Vagina (tissue), 2 donors: Measurements from ENCODE around the gene KIF16B. TPM values are rescaled to one million over a fixed set of nuclear protein-coding genes. Genes with fewer than 3 reads are reported as not detected.

Experiments
- DNase-seq, 2 donors: peaks; one replicate each; pipeline ENCODE4 v3.0.0-alpha.2; 2017; ENCODE audit errors: extremely low spot score in 2 of 2
- H3K27ac ChIP-seq: fragments of 200-600 bp; sonication (generic); one replicate; pipeline ENCODE4 v1.5.1; 2019
- H3K27me3 ChIP-seq: fragments of 200-600 bp; sonication (generic); one replicate; pipeline ENCODE4 v1.5.1; 2019
- H3K36me3 ChIP-seq, 2 donors: fragments of 200-600 bp; sonication (generic); one replicate each; pipeline ENCODE4 v1.5.1; 2017 to 2019
- H3K4me1 ChIP-seq: fragments of 200-600 bp; sonication (generic); one replicate; pipeline ENCODE4 v1.5.1; 2019
- H3K4me3 ChIP-seq, 2 donors: fragments of 200-600 bp; sonication (generic); 1 replicate in 1 of 2; 2 replicates in 1 of 2; pipeline ENCODE4 v1.5.1; 2016 to 2019
- H3K9me3 ChIP-seq: fragments of 200-600 bp; sonication (generic); one replicate; pipeline ENCODE4 v1.5.1; 2019
- CTCF ChIP-seq, 3 experiments: fragments of 450-650 bp in 2 of 3; fragments of 200-600 bp in 1 of 3; sonication (generic) in 1 of 3; IDR thresholded peaks; one replicate each; pipeline ENCODE4 v1.5.1; 2017 to 2019; ENCODE audit warnings: antibody characterized with exemption in 3 of 3, mild to moderate bottlenecking in 2 of 3, moderate library complexity in 2 of 3
- POLR2A ChIP-seq, 2 donors: fragments of 450-650 bp; IDR thresholded peaks; one replicate each; pipeline ENCODE4 v1.6.1; 2017; ENCODE audit warnings: antibody characterized with exemption in 2 of 2, mild to moderate bottlenecking in 2 of 2, moderate library complexity in 2 of 2
- POLR2AphosphoS5 ChIP-seq, 2 donors: sonication (generic); formaldehyde crosslinking; IDR thresholded peaks; one replicate each; pipeline ENCODE4 v1.9.0; 2017; ENCODE audit warnings: antibody characterized with exemption in 2 of 2, mild to moderate bottlenecking in 2 of 2, low read depth in 1 of 2; ENCODE audit not compliant: insufficient read depth in 1 of 2
- intact Hi-C: fragments of 100-400 bp; cut with DNase I; formaldehyde crosslinking; loops from one replicate; pipeline ENCODE4 v1.15.1; 2023
- total RNA-seq: library from RNA; depleted of rRNA; stranded (reverse); fragments of >200 nt; gene quantifications from one replicate; pipeline ENCODE4 v1.2.3, GENCODE V29; 2016

Gene KIF16B
- total RNA-seq, 1 donor from 2014 or later: 27.7 TPM

GRCh38 chr20:16493486-16493885 is 79.8 kb downstream of the KIF16B start:
- Histone ChIP-seq H3K9me3 (no peaks in the 10 kb centered on the region), H3K36me3 (peaks cover 0 to 8% of the 10 kb centered on the region in 2 donors), H3K4me1 (no peaks in the 10 kb centered on the region), H3K4me3 (no peak overlapping the region), H3K27me3 (no peaks in the 10 kb centered on the region), H3K27ac (no peak overlapping the region)
- no peak for DNase-seq
- TF ChIP-seq POLR2A (IDR thresholded peaks at IDR 0.05) (no peak), CTCF (IDR thresholded peaks at IDR 0.05) (no peak), POLR2AphosphoS5 (IDR thresholded peaks at IDR 0.05; ENCODE audit: insufficient read depth in 1 of 2, low read depth in 1 of 2) (no peak)
- intact Hi-C loops: no loop called here

- no peak for DNase-seq
- no peaks in the 10 kb centered on the region for H3K9me3 ChIP-seq
- H3K27ac ChIP-seq: no peak overlapping the region
- no peak for TF ChIP-seq POLR2A (IDR thresholded peaks at IDR 0.05)
- TF ChIP-seq POLR2AphosphoS5 (IDR thresholded peaks at IDR 0.05; ENCODE audit: insufficient read depth in 1 of 2, low read depth in 1 of 2): no peak
- no peak for TF ChIP-seq CTCF (IDR thresholded peaks at IDR 0.05)
- H3K36me3 ChIP-seq: peaks cover 0 to 8% of the 10 kb centered on the region in 2 donors
- H3K4me1 ChIP-seq: no peaks in the 10 kb centered on the region
- no peaks in the 10 kb centered on the region for H3K27me3 ChIP-seq
- no peak overlapping the region for H3K4me3 ChIP-seq
- intact Hi-C loops: no loop called here
These were observed 81.8 kb downstream of the KIF16B start for GRCh38 chr20:16491294-16491905.

GRCh38 chr20:16490696-16491095 is 82.6 kb downstream of the KIF16B start:
- no peak overlapping the region for H3K27ac ChIP-seq
- DNase-seq: no peak
- intact Hi-C loops: no loop called here
- no peaks in the 10 kb centered on the region for H3K27me3 ChIP-seq
- TF ChIP-seq POLR2AphosphoS5 (IDR thresholded peaks at IDR 0.05; ENCODE audit: insufficient read depth in 1 of 2, low read depth in 1 of 2) (no peak), CTCF (IDR thresholded peaks at IDR 0.05) (no peak), POLR2A (IDR thresholded peaks at IDR 0.05) (no peak)
- H3K9me3 ChIP-seq: no peaks in the 10 kb centered on the region
- no peak overlapping the region for H3K4me3 ChIP-seq
- no peaks in the 10 kb centered on the region for H3K4me1 ChIP-seq
- H3K36me3 ChIP-seq: peaks cover 0 to 8% of the 10 kb centered on the region in 2 donors

- TF ChIP-seq CTCF (IDR thresholded peaks at IDR 0.05): no peak
- TF ChIP-seq POLR2A (IDR thresholded peaks at IDR 0.05): no peak
- no peak for TF ChIP-seq POLR2AphosphoS5 (IDR thresholded peaks at IDR 0.05; ENCODE audit: insufficient read depth in 1 of 2, low read depth in 1 of 2)
- intact Hi-C loops: no loop called here
- Histone ChIP-seq H3K36me3 (no peaks in the 10 kb centered on the region), H3K4me1 (no peaks in the 10 kb centered on the region), H3K9me3 (no peaks in the 10 kb centered on the region), H3K27me3 (no peaks in the 10 kb centered on the region), H3K4me3 (no peak overlapping the region), H3K27ac (no peak overlapping the region)
- no peak for DNase-seq
These were observed 84.6 kb downstream of the KIF16B start for GRCh38 chr20:16488616-16489015.

GRCh38 chr20:16488086-16488485 is 85.2 kb downstream of the KIF16B start:
- Histone ChIP-seq H3K36me3 (no peaks in the 10 kb centered on the region), H3K27ac (no peak overlapping the region), H3K4me3 (no peak overlapping the region), H3K27me3 (no peaks in the 10 kb centered on the region), H3K4me1 (no peaks in the 10 kb centered on the region), H3K9me3 (no peaks in the 10 kb centered on the region)
- no peak for TF ChIP-seq POLR2A (IDR thresholded peaks at IDR 0.05)
- TF ChIP-seq CTCF (IDR thresholded peaks at IDR 0.05): no peak
- TF ChIP-seq POLR2AphosphoS5 (IDR thresholded peaks at IDR 0.05; ENCODE audit: insufficient read depth in 1 of 2, low read depth in 1 of 2): no peak
- no peak for DNase-seq
- intact Hi-C loops: no loop called here
